DMS114 treated with DMSO at 0.1 percent for 48 hours (cell line): ENCODE data around the gene TBC1D20.
"Not testable (repeated sequence)": the region's sequence is repeated elsewhere in the genome, so short reads cannot be mapped to it uniquely, and the experiment has no call there.

Source experiments
- DNase-seq: peaks from one replicate; lab custom pipeline; 2025; ENCODE audit not compliant: unreplicated experiment; lab: John Stamatoyannopoulos, UW

The TBC1D20 gene

DNA sequence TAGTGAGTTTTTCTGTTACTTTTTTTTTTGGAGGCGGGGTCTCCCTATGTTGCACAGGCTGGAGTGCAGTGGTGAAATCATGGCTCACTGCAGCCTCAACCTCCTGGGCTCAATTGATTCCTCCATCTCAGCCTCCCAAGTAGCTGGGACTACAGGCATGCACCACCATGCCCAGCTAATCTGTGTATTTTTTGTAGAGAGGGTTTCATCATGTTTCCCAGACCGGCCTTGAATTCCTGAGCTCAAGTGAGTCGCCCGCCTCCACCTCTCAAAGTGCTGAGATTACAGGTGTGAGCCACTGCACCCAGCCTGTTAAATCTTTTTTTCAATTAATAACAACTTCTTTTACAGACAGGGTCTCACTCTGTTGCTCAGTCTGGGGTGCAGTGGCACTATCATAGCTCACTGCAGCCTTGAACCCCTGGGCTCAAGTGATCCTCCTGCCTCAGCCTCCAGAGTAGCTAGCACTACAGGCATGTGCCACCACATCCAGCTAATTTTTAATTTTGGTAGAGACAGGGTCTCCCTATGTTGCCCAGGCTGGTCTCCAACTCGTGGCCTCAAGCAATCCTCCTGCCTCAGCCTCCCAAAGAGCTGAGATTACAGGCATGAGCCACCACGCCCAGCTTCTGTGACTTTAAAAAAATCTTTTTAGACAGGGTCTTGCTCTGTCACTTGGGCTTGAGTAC is 14.4 kb upstream of the TBC1D20 start:
- DNase-seq, result not testable (repeated sequence)

DNA sequence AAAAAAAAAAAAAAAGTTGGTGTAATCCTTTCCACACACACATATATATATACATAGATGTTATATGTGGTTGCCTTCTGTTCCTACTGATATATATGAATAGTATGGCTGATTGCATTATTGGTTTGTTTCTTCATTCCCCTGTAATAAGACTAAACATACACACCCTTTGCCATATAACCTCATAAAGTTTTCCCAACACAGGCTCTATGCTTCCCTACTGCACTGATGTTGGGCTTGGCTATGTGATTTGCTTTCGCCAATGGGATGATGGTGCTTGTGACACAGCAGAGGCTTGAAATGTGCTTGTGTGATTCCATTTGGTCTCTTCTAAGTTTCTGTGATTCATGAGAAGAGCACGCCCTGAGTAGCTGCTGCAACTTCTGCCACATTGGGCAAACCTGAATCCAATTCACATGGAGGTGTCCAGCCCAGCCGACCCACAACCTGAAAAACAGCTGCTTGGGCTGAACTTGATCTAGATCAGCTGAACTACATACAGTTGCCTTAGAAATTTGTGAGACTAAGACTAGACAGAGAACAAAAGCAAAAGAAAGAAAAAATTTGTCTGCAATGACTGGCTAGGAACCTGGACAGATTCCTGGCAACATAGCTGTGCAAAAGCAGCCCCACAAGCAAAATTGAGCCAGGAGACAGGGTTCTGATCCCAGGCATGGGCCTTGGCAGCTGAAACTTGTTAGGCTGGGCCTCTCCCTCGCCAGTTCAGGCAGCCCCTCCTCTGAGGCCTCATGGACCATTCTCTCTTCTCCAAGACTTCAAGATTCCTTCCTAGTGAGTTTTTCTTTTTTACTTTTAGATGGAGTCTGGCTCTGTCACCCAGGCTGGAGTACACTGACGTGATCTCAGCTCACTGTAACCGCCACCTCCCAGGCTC is 13.4 kb upstream of the TBC1D20 start:
- DNase-seq, result no peak

GRCh38 chr20:474581-474980 is 12.2 kb upstream of the TBC1D20 start:
- no peak for DNase-seq

DNA sequence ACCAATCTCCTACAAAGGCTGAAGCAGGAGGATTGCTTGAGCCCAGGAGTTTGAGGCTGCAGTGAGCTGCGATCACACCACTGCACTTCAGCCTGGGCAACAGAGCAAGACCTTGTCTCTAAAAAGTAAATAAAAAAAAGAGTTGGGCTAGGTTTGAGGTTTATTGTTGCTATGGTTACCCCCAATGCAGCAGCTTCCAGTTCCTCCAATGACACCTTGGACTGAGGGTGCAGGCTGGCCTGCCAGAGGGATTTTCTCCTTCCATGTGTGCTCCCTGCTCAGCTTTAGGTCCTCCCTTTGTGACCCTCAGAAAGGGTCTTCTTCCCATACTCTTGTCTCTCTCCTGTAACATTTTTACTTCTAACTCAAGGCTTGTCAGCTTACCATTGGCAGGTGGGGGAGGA is 10.6 kb upstream of the TBC1D20 start:
- DNase-seq, result no peak

DNA sequence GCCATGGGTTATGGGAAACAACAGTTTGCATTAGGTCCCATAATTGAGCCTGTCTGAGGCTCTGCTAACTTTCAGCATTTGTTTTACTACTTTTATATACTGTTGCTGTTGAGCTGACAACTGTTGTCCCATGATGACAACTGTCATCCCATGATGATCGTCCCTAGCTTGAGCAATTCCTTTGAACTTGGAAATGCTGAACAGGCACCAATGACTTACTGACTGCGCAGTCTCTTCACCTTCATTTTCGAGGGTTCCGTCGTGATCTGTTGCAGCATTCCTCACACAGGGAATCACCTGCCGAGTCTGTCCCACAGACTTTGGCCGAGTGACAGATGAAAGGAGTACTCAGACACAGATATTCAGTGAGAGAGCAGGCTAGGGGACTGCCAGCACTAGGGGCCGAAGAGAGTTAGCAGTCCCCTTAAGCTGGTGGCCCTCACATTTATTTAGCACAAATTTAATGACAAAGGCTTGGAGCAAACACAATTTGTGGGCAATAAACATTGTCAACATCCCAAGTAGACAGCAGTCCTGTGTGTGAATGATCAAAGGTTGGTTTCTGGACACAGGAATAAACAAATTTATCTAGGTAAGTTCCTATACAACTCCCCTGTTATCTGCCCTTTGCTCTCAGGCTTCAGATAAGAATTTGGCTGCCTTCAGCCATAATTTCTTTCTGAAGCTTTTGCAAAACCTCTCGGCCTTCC is 10.0 kb upstream of the TBC1D20 start:
- DNase-seq, result no peak

GRCh38 chr20:469746-470490 is 7.6 kb upstream of the TBC1D20 start:
- DNase-seq, result no peak

DNA sequence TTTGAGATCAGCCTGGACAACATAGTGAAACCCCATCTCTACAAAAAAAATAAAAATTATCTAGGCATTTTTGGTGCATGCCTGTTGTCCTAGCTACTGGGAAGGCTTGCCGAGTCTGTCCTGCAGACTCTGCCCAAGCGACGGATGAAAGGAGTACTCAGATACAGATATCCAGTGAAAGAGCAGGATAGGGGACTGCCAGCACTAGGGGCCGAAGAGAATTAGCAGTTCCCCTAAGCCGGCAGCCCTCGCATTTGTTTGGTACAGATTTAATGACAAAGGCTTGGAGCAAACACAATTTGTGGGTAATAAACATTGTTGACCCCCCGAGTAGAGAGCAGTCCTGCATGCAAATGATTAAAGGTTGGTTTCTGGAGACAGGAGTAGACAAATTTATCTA is 5.4 kb upstream of the TBC1D20 start:
- DNase-seq, result no peak

GRCh38 chr20:461254-462198 is 807 bp downstream of the TBC1D20 start:
- no peak for DNase-seq

DNA sequence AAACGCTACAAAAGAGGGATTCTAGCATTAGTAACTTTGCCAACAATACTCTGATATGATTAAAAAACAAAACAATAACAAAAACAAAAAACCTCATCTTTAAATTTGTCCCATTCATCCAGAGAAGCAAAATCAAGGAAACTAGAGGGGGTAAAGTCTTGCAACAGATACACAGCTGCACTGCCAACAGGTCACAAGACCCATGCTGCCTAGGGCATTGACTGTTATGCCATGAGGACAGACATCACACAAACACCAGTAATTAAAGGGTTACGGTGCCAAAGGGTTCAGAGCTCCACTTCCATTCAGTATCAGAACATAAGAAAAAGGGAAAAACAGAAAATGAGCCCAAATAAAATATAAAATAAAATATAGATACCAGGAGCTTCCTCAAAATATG is 1.6 kb downstream of the TBC1D20 start:
- no peak for DNase-seq

- no peak for DNase-seq
Observed at GRCh38 chr20:460180-460579, 2.2 kb downstream of the TBC1D20 start.

DNA sequence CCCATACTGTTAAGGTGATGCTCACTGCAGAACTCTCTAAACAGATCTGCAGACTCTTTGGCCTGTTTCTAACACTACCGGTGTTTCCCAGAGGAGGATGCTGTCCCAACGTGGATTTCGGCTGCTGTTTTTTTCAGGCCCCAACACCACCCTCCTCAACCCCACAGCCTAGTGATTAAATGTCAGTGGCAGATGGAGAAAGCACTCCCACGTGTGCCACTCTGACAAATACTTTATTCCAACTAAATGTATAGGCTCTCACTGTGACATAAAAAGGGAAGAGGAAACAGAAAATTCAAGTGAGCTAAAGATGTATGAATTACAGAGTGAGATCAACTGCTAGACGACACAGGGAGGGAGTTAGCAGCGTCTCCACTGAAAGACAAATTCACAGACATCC is 3.6 kb downstream of the TBC1D20 start:
- no peak for DNase-seq

DNA sequence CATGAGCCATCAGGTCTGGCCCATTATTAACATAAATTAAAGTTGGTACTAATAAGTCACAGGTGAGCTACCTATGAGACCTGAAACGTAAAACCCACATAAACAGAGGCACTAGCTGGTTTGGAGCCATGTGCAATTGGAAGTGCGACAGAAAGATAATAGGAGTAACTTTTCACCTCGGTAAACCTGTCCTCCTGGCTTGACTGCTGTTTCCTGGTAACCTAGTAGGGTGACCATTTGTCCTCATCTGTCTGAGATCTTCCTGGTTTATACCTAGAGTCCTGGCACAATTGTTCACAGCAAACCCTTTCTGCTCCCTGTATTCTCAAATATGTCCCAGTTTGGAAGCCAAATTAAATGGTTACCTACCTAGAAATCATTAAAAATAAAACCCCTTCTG is 7.4 kb downstream of the TBC1D20 start:
- no peak for DNase-seq

DNA sequence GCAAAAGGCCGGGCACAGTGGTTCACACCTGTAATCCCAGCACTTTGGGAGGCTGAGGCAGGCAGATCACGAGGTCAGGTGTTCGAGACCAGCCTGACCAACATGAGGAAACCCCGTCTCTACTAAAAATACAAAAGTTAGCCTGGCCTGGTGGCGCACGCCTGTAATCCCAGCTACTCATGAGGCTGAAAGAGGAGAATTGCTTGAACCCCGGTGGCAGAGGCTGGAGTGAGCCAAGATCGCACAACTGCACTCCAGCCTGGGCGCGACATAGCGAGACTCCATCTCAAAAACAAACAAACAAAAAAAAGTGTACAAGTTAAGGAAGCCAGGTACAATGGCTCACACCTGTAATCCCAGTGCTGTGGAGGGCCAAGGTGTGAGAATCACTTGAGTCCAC is 10.3 kb downstream of the TBC1D20 start:
- DNase-seq, result not testable (repeated sequence)

DNA sequence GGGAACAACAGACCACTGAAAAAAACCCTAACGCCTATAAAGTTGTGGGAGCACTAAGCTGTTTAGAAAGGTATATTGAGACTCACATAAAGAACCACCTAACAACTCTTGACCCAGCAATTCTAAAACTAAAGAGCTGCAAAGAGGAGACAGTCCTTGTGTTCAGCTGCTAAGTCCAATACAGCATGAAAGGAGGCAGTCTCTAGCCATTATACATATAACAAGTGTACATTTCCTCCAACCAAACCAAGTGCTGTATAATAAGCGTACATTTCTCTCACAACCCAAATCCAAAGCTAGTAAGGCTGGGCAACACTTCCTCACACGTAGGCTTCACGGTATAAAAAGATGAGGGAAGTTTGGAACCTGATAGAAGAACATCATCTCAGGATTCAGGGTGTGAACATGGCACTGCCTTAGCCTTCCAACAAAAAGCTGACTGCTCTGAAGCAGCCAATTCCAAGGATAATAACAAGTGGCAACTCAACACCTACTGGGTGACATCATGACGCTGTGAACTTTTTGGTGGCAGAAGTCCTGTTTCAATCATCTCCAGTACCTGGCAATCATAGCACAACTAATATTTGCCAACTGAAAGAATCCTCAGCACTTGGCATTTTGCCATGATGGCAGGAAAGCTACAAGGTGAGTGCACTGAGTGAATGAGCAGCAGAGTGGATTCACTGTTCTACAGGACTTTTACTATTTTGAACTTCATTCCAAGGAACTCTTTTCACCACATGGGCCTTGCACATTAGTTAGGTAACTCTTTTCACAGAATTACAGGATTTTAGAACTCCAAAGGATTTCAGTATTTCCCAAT is 16.6 kb downstream of the TBC1D20 start:
- no peak for DNase-seq

DNA sequence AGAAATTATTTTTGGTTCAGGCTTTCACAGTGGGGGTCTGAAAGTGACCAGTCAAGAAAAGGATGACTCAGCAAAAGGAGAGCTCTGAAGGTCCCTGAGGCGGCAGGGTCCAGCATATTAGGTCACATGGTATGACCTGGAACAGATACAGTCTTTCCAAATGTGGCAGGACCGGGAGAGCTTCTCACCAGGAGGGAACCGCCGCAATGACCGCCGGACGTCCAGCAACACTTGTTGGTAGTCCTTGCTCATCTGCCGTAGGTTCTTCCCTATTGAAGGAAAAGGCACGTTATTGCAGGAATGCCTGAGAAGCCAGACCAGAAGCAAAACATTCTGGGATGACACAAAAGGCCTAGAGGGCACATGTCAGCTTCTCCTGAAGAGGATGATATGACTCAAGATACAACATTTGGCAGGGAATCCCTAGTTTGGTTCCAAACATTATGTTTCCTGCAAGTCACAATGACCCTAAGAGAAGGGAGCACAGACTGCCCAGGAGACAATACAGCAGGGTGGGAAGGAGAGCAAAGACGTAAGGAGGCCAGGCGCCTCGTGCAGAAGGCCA is 17.4 kb downstream of the TBC1D20 start:
- DNase-seq, result no peak

DNA sequence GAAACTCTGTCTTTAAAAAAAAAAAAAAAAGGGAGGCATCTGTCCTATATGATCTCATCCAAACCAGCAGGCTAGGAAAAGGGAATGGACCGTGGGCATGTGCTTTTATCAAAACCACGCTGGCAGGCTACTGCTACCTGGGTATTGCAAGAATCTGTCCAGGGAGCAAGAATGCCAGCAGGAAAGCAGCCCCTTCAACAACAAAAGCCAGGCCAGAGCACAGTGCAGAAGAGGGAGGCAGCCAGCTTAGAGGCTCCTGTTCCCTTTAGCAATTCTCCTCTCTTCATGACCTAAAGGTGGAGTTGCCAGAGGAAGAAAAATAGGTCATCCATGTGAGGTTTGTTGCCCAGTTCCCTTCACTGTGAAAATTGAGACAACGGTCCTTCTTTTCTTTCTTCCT is 18.2 kb downstream of the TBC1D20 start:
- no peak for DNase-seq

GRCh38 chr20:443223-443775 is 19.0 kb downstream of the TBC1D20 start:
- DNase-seq, result no peak

DNA sequence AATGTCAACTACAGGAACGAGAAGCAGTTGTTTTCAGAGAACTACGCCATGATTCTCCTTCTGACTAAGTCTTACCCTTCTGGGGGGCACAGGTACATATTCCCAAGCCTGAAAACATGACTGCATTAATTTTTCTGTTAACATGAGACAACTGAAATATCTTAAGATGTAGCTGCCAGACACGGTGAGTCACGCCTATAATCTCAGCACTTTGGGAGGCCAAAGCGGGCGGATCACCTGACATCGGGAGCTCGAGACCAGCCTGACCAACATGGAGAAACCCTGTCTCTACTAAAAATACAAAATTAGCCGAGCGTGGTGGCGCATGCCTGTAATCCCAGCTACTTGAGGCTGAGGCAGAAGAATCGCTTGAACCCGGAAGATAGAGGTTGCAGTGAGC is 21.7 kb downstream of the TBC1D20 start:
- no peak for DNase-seq

DNA sequence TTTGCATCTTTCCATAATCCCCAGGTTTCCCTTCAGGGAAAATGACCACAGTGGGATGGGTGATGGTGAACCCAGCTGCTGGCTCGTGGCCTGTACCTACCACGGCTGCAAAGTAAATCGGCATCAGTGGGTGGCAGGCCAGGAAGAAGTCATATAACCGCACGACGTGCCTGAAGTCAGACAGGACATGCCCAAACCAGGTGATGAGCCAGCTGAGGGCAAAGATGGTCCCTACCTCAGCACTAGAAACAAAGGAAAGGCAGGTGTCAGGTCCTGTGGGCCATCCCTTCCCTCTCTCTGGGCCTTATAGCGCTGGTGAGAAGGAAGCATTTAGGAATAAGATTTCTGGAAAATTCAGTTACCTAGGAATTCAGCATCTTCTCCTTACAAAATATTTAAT is 22.2 kb downstream of the TBC1D20 start:
- DNase-seq, result no peak
